ENCODE data around the gene CCHCR1. TPM values are rescaled to one million over a fixed set of nuclear protein-coding genes. Genes with fewer than 3 reads are reported as not detected.
A peak's percentile ranks its signal among the peaks of the same experiment; 100 is the strongest.
"Not testable (repeated sequence)": the region's sequence is repeated elsewhere in the genome, so short reads cannot be mapped to it uniquely, and the experiment has no call there.

CCHCR1 gene
- total and polyA plus RNA-seq, 5 donors, result 9.6 to 16.7 (median 12.3) TPM

DNA sequence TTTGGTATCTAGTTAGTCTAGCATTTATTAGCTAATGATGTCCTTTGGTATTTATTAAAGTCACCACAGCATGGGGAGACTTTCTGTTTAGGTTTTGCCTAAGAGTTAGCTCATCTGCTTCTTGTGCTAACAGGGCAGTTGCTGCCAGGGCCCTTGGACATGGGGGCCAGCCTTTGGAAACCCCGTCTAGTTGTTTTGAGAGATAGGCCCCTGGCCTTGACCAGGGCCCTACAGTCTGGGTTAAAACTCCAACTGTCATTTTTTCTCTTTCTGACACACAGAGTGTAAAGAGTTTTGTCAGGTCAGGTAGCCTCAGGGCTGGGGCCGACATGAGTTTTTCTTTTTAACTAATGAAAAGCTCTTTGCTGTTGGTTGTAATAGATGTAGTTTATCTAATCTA, 25.7 kb upstream of the CCHCR1 start:
- DNase-seq; ATAC-seq; H3K4me3 ChIP-seq (ENCODE audit: low read length); H3K27ac ChIP-seq (ENCODE audit: low read length); H3K4me1 ChIP-seq (ENCODE audit: control insufficient read depth, insufficient read depth, low read length); intact Hi-C loops (cut with DNase I); H3K9me3 ChIP-seq (ENCODE audit: control insufficient read depth, low read length); H3K27me3 ChIP-seq (ENCODE audit: control insufficient read depth, insufficient read depth): not testable (repeated sequence)
- 92% methylated on average over 2 of the region's 2 CpGs for WGBS

DNA sequence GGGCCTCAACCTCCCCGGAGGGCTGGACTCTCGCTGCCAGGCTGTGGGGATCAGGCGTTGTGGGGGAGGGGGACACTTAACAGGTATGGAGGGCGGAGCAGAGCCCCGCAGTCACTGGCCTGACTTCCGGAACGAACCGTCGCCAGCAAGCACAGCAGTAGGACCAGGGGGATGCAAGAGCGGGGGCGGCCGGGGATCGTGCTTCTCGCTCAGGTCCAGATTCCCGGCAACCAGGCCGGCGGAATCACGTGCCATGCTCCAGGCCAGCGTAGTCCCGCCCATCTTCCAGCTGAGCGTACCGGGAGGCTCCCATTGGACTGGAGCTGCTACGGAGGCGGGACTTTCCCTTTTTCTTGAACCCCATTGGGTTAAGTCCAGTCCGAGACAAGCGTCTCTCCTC, 22.9 kb upstream of the CCHCR1 start:
- intact Hi-C loops (cut with DNase I), result no loop called here
- no peaks in the 10 kb centered on the region for H3K27me3 ChIP-seq (ENCODE audit: control insufficient read depth, insufficient read depth)
- DNase-seq, result peak; percentile 80 to 92 (median 91)
- H3K27ac ChIP-seq (ENCODE audit: low read length), result peak overlapping the region; percentile 39
- no peaks in the 10 kb centered on the region for H3K9me3 ChIP-seq (ENCODE audit: control insufficient read depth, low read length)
- peak; percentile 95 to 99 for ATAC-seq
- peak overlapping the region; percentile 17 for H3K4me3 ChIP-seq (ENCODE audit: low read length)
- WGBS, result 56% methylated on average over 26 of the region's 26 CpGs
- no peaks in the 10 kb centered on the region for H3K4me1 ChIP-seq (ENCODE audit: control insufficient read depth, insufficient read depth, low read length)

DNA sequence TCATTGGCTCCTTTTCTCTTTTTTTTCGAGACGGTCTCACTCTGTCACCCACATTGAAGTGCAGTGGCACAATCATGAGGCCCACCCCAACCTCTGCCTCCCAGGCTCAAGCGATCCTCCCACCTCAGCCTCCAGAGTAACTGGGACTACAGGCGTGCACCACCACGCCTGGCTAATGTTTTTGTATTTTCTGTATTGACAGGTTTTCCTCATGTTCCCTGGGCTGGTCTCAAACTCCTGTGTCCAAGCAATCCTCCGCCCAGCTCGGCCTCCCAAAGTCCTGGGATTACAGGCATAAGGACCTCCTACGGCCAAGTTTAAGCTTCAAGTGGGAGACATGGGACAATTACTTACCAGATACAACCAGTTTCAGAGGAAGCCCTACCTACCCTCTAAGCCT, 22.3 kb upstream of the CCHCR1 start:
- H3K27me3 ChIP-seq (ENCODE audit: control insufficient read depth, insufficient read depth), result no peaks in the 10 kb centered on the region
- 95% methylated on average over 8 of the region's 8 CpGs for WGBS
- H3K9me3 ChIP-seq (ENCODE audit: control insufficient read depth, low read length), result no peaks in the 10 kb centered on the region
- H3K4me1 ChIP-seq (ENCODE audit: control insufficient read depth, insufficient read depth, low read length), result no peaks in the 10 kb centered on the region
- H3K4me3 ChIP-seq (ENCODE audit: low read length), result peak overlapping the region; percentile 17
- intact Hi-C loops (cut with DNase I), result no loop called here
- no peak for ATAC-seq
- DNase-seq, result no peak
- peak overlapping the region; percentile 39 for H3K27ac ChIP-seq (ENCODE audit: low read length)

DNA sequence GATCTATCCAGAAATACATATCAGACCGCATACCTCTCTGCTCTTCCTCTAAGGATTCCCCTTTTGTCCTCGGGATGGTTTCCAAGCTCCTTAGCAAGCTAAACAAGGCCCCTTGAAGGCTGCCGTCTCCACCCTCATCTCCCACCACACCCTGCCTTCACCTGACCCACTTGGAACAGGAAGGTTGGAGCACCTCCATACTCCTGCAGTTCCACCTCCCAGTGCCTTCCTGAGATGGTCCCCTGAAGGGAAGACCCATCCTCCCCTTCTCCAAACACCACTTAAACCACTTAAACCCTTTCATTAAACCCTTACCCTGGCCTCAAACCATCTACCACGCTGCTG, 21.4 kb upstream of the CCHCR1 start:
- intact Hi-C loops (cut with DNase I), result no loop called here
- ATAC-seq, result no peak
- no peaks in the 10 kb centered on the region for H3K4me1 ChIP-seq (ENCODE audit: control insufficient read depth, insufficient read depth, low read length)

DNA sequence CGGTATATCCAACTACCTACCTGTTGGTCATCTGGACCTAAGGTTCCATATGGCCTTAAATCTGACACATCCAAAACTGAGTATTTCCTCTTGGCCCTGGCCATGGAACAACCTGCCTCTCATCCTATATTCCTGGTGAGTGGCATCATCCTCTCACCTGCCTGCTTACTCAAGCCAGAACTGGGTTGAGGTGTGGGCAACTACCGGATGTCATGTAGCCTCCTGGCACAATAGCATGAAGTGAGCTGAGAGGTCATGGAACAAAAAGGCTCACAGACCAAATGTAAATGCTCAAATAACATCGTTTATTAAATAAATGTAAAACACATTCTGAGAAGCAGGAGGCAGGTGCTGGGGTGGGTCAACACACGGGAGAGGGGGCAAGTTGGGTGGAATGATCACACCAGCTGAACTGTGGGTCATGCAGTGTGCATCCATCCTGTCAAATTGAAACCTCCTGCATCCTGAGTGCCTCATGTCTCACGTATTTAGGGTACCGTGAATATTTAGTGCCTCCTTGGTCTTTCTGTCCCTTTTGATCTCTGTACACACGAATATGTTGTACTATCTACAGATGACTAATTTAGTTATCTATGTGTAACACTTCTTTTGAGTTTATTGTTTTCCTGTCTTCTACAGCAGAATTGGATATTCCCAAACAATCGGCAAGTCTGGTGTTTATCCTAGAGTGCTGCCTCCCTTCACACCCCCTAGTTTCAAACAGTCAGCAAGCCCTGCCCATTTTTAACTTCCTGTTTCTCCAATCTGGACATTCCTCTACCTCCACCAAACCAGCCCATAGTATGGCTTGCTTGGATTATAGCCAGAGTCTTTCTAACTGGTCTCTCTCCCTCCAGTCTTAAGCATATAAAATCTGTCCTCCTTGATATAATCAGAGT, 20.8 kb upstream of the CCHCR1 start:
- ATAC-seq, result peak in 1 of 2 donors; percentile 53
- H3K27ac ChIP-seq (ENCODE audit: low read length), result no peak overlapping the region
- WGBS, result 71% methylated on average over 8 of the region's 8 CpGs

More for the DNA sequence above, 21.4 kb upstream of the CCHCR1 start:
- H3K9me3 ChIP-seq (ENCODE audit: control insufficient read depth, low read length), result no peaks in the 10 kb centered on the region
- no peaks in the 10 kb centered on the region for H3K27me3 ChIP-seq (ENCODE audit: control insufficient read depth, insufficient read depth)
- no peak overlapping the region for H3K4me3 ChIP-seq (ENCODE audit: low read length)
- DNase-seq, result no peak
- no peak overlapping the region for H3K27ac ChIP-seq (ENCODE audit: low read length)
- WGBS, result 66% methylated on average over 4 of the region's 4 CpGs

DNA sequence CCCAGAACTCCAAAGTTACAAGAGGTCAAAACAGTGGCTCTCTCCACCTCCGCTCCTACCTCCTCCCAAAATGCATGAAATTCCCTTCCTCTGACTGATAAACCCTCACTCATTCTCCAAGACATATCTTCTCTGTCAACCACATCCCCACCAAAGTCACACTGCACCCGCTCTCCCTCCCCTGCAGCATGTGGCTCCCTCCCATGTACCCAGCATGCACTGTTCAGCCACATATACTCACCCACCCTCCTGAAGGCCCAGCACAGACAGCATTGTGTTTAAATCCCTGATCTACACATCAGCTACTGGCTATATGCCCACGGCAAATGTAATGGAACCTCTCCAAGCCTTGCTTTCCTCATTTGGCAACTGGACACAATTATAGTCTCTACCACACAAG, 18.4 kb upstream of the CCHCR1 start:
- H3K4me3 ChIP-seq (ENCODE audit: low read length), result no peak overlapping the region
- no peak overlapping the region for H3K27ac ChIP-seq (ENCODE audit: low read length)
- no peak for ATAC-seq
- 40% methylated on average over 3 of the region's 3 CpGs for WGBS
- H3K9me3 ChIP-seq (ENCODE audit: control insufficient read depth, low read length), result no peaks in the 10 kb centered on the region
- intact Hi-C loops (cut with DNase I), result no loop called here
- H3K27me3 ChIP-seq (ENCODE audit: control insufficient read depth, insufficient read depth), result no peaks in the 10 kb centered on the region
- DNase-seq, result no peak
- H3K4me1 ChIP-seq (ENCODE audit: control insufficient read depth, insufficient read depth, low read length), result no peaks in the 10 kb centered on the region

More for the DNA sequence above, 20.8 kb upstream of the CCHCR1 start:
- Histone ChIP-seq H3K27me3 (ENCODE audit: control insufficient read depth, insufficient read depth) (no peaks in the 10 kb centered on the region), H3K4me1 (ENCODE audit: control insufficient read depth, insufficient read depth, low read length) (no peaks in the 10 kb centered on the region), H3K4me3 (ENCODE audit: low read length) (no peak overlapping the region), H3K9me3 (ENCODE audit: control insufficient read depth, low read length) (no peaks in the 10 kb centered on the region)
- intact Hi-C loops (cut with DNase I), result no loop called here
- DNase-seq, result no peak

DNA sequence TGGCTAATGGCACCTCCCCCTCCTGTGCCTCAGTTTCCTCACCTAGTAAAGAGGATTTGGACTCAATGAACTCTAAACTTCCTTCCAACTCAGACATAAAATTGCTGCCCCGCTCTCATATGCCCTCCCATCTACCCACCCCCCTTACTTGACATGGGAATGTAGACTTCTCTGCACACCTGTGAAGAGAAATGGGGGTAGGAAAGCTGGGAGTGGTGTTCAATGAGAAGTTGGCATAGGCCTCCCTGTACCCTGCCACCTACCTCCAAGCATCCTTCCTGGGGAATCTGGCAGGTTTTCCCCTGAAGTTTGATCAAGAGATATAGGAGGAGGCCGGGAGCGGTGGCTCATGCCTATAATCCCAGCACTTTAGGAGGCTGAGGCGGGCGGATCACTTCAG, 16.8 kb upstream of the CCHCR1 start:
- no peaks in the 10 kb centered on the region for H3K4me1 ChIP-seq (ENCODE audit: control insufficient read depth, insufficient read depth, low read length)
- DNase-seq (no peak), ATAC-seq (no peak)
- intact Hi-C loops (cut with DNase I), result no loop called here
- H3K27ac ChIP-seq (ENCODE audit: low read length), result no peak overlapping the region
- H3K27me3 ChIP-seq (ENCODE audit: control insufficient read depth, insufficient read depth), result no peaks in the 10 kb centered on the region
- 91% methylated on average over 5 of the region's 5 CpGs for WGBS
- H3K9me3 ChIP-seq (ENCODE audit: control insufficient read depth, low read length), result no peaks in the 10 kb centered on the region
- no peak overlapping the region for H3K4me3 ChIP-seq (ENCODE audit: low read length)

DNA sequence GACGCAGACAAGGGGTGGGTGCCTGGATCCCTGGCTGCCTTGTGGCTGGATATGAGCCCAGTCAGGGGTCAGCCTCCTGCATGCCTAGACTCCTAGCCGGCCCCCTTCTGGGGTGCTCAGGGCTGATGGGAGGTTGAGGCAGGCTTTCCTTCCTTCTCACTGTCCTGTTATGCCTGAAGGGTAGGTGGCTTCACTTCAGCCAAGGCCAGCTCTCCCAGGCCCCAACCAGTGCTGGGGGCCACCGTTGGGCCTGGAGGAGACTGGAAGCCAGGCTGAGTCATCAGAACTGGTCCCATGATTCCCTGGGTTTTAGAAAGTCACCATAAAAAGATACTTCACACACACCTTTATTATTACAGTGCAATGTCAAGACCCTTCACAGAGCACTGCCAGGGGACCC, 15.8 kb upstream of the CCHCR1 start:
- intact Hi-C loops (cut with DNase I), result no loop called here
- ATAC-seq, result no peak
- DNase-seq, result no peak
- no peaks in the 10 kb centered on the region for H3K4me1 ChIP-seq (ENCODE audit: control insufficient read depth, insufficient read depth, low read length)
- no peaks in the 10 kb centered on the region for H3K9me3 ChIP-seq (ENCODE audit: control insufficient read depth, low read length)
- no peak overlapping the region for H3K4me3 ChIP-seq (ENCODE audit: low read length)
- no peak overlapping the region for H3K27ac ChIP-seq (ENCODE audit: low read length)
- 64% methylated on average over 3 of the region's 3 CpGs for WGBS
- no peaks in the 10 kb centered on the region for H3K27me3 ChIP-seq (ENCODE audit: control insufficient read depth, insufficient read depth)

DNA sequence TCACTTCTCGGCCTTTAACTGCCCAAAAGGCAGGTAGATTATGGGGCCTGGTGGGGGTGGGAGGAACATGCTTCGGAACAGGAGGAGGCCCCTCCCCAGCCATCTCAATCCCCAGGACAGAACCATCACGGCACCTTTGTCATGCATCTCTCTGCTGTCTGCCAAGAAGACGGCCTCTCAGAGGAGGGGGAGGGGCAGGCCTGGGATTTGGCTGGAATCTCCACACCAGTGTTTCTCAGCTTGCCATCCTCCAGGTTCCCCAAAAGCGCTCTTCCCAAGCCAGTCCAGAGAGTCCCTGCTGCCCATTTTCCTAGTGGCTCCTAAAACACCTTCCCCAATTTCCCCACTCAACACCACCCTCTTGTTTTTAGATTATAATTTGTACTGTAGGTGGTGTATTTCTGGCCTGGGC, 15.4 kb upstream of the CCHCR1 start:
- ATAC-seq (no peak), DNase-seq (no peak)
- Histone ChIP-seq H3K27ac (ENCODE audit: low read length) (no peak overlapping the region), H3K4me3 (ENCODE audit: low read length) (no peak overlapping the region), H3K9me3 (ENCODE audit: control insufficient read depth, low read length) (no peaks in the 10 kb centered on the region), H3K27me3 (ENCODE audit: control insufficient read depth, insufficient read depth) (no peaks in the 10 kb centered on the region), H3K4me1 (ENCODE audit: control insufficient read depth, insufficient read depth, low read length) (no peaks in the 10 kb centered on the region)
- intact Hi-C loops (cut with DNase I), result no loop called here
- 53% methylated on average over 5 of the region's 5 CpGs for WGBS

DNA sequence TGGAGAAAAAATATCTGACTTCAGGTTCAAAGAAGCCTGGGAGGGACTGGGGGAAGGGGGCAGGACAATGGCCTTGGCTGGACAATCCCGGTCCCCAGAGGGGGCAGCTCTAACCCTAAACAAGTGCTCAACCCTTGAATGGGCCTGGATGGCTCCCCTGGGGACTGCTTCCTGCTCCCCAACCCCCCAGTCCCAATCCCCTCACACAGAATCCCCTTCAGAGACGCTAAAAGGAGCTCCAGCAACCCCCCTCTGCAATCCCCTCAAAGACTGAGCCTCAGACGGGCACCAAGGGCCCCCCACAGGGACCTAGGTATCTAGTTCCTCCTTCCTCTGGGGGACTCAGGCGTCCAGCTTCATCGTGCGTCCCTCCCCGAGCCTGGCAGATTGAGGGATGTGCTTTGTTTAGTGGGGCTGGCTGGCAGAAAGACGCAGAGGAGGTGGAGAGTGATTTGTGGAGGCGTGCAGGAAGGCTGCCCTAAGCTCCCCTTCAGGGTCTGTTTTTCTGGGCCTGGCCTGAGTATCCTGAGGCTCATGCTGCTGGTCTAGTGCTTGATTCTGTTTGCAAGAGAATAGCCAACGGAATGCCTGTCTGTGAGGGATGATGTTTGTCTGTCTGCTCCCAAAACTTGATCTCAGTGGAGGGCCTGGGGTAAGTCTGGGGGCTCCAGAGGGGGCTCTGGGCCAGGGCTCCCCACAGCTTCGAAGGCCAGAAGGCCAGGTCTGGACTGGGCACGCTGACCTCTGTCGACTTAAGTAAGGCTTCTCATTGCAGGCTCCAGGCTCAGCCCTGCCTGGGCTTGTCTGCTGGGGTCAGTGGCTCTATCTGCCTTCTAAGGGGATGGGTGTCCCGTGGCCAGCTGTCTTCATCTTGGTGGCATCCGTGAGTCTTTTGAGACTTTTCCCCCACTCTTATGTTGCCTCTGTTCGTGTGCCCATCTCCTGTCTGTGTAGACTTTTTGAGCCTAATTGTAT, 14.6 kb upstream of the CCHCR1 start:
- H3K9me3 ChIP-seq (ENCODE audit: control insufficient read depth, low read length), result no peaks in the 10 kb centered on the region
- no peaks in the 10 kb centered on the region for H3K4me1 ChIP-seq (ENCODE audit: control insufficient read depth, insufficient read depth, low read length)
- H3K4me3 ChIP-seq (ENCODE audit: low read length), result no peak overlapping the region
- intact Hi-C loops (cut with DNase I), result no loop called here
- ATAC-seq, result no peak
- DNase-seq, result no peak
- H3K27ac ChIP-seq (ENCODE audit: low read length), result no peak overlapping the region
- H3K27me3 ChIP-seq (ENCODE audit: control insufficient read depth, insufficient read depth), result no peaks in the 10 kb centered on the region
- WGBS, result 65% methylated on average over 16 of the region's 16 CpGs

Measured in right cardiac atrium (tissue), 5 donors.